Measurements from ENCODE around the gene KRTCAP3.
A peak's percentile ranks its signal among the peaks of the same experiment; 100 is the strongest.

Gene KRTCAP3, protein sequence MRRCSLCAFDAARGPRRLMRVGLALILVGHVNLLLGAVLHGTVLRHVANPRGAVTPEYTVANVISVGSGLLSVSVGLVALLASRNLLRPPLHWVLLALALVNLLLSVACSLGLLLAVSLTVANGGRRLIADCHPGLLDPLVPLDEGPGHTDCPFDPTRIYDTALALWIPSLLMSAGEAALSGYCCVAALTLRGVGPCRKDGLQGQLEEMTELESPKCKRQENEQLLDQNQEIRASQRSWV

DNA sequence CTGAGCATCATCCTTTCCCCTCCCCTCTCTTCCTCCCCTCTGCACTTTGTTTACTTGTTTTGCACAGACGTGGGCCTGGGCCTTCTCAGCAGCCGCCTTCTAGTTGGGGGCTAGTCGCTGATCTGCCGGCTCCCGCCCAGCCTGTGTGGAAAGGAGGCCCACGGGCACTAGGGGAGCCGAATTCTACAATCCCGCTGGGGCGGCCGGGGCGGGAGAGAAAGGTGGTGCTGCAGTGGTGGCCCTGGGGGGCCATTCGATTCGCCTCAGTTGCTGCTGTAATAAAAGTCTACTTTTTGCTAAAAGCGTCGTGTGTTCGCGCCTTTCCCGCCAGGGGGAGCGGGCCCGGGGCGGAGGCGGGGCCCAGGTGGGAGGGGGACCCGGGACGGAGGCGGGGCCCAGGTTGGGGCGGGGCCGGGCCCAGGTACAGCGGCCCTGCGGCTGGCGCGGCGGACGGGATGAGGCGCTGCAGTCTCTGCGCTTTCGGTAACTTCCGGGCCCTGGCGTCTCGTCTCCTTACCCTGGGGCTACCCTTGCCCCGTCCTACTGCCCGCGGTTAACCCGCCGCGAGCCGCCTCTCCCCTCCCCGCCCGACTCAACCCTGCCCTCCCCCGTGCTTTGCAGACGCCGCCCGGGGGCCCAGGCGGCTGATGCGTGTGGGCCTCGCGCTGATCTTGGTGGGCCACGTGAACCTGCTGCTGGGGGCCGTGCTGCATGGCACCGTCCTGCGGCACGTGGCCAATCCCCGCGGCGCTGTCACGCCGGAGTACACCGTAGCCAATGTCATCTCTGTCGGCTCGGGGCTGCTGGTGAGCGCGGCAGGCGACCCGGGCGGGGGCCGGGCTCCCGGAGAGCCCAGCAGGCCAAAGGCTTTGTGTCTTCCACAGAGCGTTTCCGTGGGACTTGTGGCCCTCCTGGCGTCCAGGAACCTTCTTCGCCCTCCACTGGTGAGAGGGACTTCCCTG, at the start of gene KRTCAP3:
KRTCAP3 (plus strand) TSS at position 424 of the 962 bp plus-strand sequence; CDS start at position 456, 32 bp downstream.
- H3K27me3 Mint-ChIP-seq = no peaks in the 10 kb centered on the region

GRCh38 chr2:27393225-27393624, 49.0 kb upstream of the KRTCAP3 start:
- no peak for DNase-seq
- Mint-ChIP-seq H3K4me1 (ENCODE audit: low read depth) (peaks cover 48% of the 10 kb centered on the region), H3K4me3 (no peak overlapping the region), H3K27ac (no peak overlapping the region), H3K27me3 (no peaks in the 10 kb centered on the region), H3K36me3 (ENCODE audit: low read depth) (peaks cover 75% of the 10 kb centered on the region), H3K9me3 (no peaks in the 10 kb centered on the region)

More for the DNA sequence above, at the start of gene KRTCAP3:
- H3K9me3 Mint-ChIP-seq = no peaks in the 10 kb centered on the region
- H3K27ac Mint-ChIP-seq = peak within 1 kb of the TSS; percentile 34
- peaks cover 21% of the 10 kb centered on the region for H3K4me1 Mint-ChIP-seq (ENCODE audit: low read depth)
- H3K36me3 Mint-ChIP-seq (ENCODE audit: low read depth) = peaks cover 69% of the 10 kb centered on the region
- peak; percentile 59 for DNase-seq
- no peak within 1 kb of the TSS for H3K4me3 Mint-ChIP-seq

DNA sequence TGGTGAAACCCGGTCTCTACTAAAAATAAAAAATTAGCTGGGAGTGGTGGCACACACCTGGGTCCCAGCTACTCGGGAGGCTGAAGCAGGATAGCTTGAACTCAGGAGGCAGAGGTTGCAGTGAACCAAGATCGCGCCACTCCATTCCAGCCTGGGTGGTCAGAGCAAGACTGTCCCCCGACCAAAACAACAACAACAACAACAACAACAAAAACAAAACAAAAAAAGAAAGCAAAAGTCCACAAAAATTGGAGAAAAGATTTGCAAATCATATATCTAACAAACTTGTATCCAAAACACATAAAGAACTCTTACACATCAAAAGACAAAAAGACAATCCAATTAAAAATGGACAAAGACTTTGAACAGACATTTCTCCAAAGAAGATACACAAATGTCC, 43.2 kb upstream of the KRTCAP3 start:
- no peaks in the 10 kb centered on the region for H3K9me3 Mint-ChIP-seq
- no peaks in the 10 kb centered on the region for H3K27me3 Mint-ChIP-seq
- no peak overlapping the region for H3K27ac Mint-ChIP-seq
- peaks cover 53% of the 10 kb centered on the region for H3K4me1 Mint-ChIP-seq (ENCODE audit: low read depth)
- peaks cover 72% of the 10 kb centered on the region for H3K36me3 Mint-ChIP-seq (ENCODE audit: low read depth)
- DNase-seq = no peak
- H3K4me3 Mint-ChIP-seq = no peak overlapping the region

GRCh38 chr2:27400348-27401135, 41.6 kb upstream of the KRTCAP3 start:
- Mint-ChIP-seq H3K36me3 (ENCODE audit: low read depth) (peaks cover 81% of the 10 kb centered on the region), H3K27me3 (no peaks in the 10 kb centered on the region), H3K27ac (peak overlapping the region; percentile 62), H3K4me1 (ENCODE audit: low read depth) (peaks cover 58% of the 10 kb centered on the region), H3K4me3 (no peak overlapping the region), H3K9me3 (no peaks in the 10 kb centered on the region)
- DNase-seq = no peak

- peaks cover 2% of the 10 kb centered on the region for H3K27me3 Mint-ChIP-seq
- no peak for DNase-seq
- H3K4me3 Mint-ChIP-seq = peak overlapping the region; percentile 87
- H3K9me3 Mint-ChIP-seq = no peaks in the 10 kb centered on the region
- peaks cover 56% of the 10 kb centered on the region for H3K36me3 Mint-ChIP-seq (ENCODE audit: low read depth)
- H3K4me1 Mint-ChIP-seq (ENCODE audit: low read depth) = peaks cover 45% of the 10 kb centered on the region
- peak overlapping the region; percentile 78 for H3K27ac Mint-ChIP-seq
Observed at GRCh38 chr2:27407798-27408491, 34.2 kb upstream of the KRTCAP3 start.

- Mint-ChIP-seq H3K4me1 (ENCODE audit: low read depth) (peaks cover 40% of the 10 kb centered on the region), H3K36me3 (ENCODE audit: low read depth) (peaks cover 50% of the 10 kb centered on the region), H3K9me3 (no peaks in the 10 kb centered on the region), H3K27ac (peak overlapping the region; percentile 78), H3K4me3 (peak overlapping the region; percentile 87), H3K27me3 (peaks cover 2% of the 10 kb centered on the region)
- no peak for DNase-seq
Observed at GRCh38 chr2:27408601-27409320, 33.4 kb upstream of the KRTCAP3 start.

- H3K4me3 Mint-ChIP-seq = peak within 1 kb of the TSS; percentile 87
- no peaks in the 10 kb centered on the region for H3K9me3 Mint-ChIP-seq
- DNase-seq = peak; percentile 99
- H3K27ac Mint-ChIP-seq = peak within 1 kb of the TSS; percentile 95
- H3K36me3 Mint-ChIP-seq (ENCODE audit: low read depth) = peaks cover 43% of the 10 kb centered on the region
- peaks cover 34% of the 10 kb centered on the region for H3K4me1 Mint-ChIP-seq (ENCODE audit: low read depth)
- H3K27me3 Mint-ChIP-seq = peaks cover 2% of the 10 kb centered on the region
Observed at GRCh38 chr2:27409321-27410073, 32.7 kb upstream of the KRTCAP3 start, which contains the start of gene PPM1G. Gene PPM1G (minus strand): TSS chr2:27409591. CDS start chr2:27409422, 169 bp downstream.

GRCh38 chr2:27412419-27413152, 29.6 kb upstream of the KRTCAP3 start:
- Mint-ChIP-seq H3K27me3 (peaks cover 2% of the 10 kb centered on the region), H3K27ac (no peak overlapping the region)

DNA sequence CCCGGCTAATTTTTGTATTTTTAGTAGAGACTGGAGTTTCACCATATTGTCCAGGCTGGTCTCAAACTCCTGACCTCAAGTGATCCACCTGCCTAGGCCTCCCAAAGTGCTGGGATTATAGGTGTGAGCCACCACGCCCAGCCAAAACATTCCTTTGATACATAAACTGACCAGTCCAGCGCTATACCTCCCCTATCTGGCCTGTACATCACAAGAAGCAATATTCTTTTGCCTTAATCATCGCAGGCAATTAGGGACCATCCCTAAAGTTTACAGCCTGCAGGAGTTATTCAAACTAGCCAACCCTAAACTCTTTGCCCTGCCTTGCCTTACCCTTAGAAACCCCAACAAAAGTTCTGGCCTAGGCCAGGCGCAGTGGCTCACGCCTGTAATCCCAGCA, 26.0 kb upstream of the KRTCAP3 start:
- no peaks in the 10 kb centered on the region for H3K4me1 Mint-ChIP-seq (ENCODE audit: low read depth)
- no peak for DNase-seq
- H3K27ac Mint-ChIP-seq = no peak overlapping the region
- H3K27me3 Mint-ChIP-seq = peaks cover 2% of the 10 kb centered on the region
- no peak overlapping the region for H3K4me3 Mint-ChIP-seq
- H3K9me3 Mint-ChIP-seq = no peaks in the 10 kb centered on the region
- H3K36me3 Mint-ChIP-seq (ENCODE audit: low read depth) = no peaks in the 10 kb centered on the region

More at GRCh38 chr2:27412419-27413152, 29.6 kb upstream of the KRTCAP3 start:
- H3K4me3 Mint-ChIP-seq = no peak overlapping the region
- H3K4me1 Mint-ChIP-seq (ENCODE audit: low read depth) = peaks cover 12% of the 10 kb centered on the region
- H3K9me3 Mint-ChIP-seq = no peaks in the 10 kb centered on the region
- no peak for DNase-seq
- H3K36me3 Mint-ChIP-seq (ENCODE audit: low read depth) = peaks cover 13% of the 10 kb centered on the region

DNA sequence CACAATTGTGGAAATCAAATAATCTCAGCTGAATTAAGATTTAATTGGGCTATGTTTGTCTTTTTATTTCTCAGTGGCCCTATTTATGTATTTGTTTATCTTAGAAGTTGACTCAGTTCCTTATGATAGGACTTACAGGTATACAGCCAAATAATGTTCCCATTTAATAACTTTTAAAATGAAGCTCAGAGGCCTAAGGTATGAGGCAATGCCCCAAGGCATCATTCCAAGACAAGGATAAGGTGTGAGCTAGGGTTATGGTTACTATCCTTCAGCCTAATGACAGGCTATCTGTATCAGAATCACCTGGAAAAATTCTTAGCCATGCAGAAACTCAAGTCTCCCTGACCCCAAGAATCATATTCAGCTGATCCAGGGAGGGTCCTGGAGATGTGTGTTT, 21.2 kb upstream of the KRTCAP3 start:
- no peaks in the 10 kb centered on the region for H3K9me3 Mint-ChIP-seq
- no peaks in the 10 kb centered on the region for H3K4me1 Mint-ChIP-seq (ENCODE audit: low read depth)
- H3K27me3 Mint-ChIP-seq = no peaks in the 10 kb centered on the region
- no peak overlapping the region for H3K4me3 Mint-ChIP-seq
- H3K27ac Mint-ChIP-seq = no peak overlapping the region
- H3K36me3 Mint-ChIP-seq (ENCODE audit: low read depth) = no peaks in the 10 kb centered on the region
- no peak for DNase-seq

DNA sequence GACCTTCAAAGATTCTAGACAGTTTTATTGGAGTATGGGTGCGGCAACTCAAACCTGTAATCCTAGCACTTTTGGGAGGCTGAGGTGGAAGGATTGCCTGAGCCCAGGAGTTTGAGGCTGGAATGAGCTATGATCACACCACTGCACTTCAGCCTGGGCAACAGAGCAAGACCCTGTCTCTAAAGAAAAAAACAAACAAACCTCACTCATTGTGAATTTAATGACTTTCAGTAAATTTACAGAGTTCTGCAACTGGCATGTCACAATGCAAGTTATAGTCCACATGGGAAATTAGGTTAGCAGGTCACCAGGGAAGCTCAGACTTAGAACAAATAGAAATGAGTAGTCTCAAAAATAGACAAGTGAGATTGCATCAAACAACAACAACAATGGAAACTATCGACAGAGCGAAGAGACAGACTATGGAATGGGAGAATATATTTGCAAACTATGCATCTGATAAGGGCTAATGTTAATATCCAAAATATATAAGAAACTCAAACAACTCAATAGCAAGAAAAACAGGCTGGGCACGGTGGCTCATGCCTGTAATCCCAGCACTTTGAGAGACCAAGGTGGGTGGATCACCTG, 20.4 kb upstream of the KRTCAP3 start:
- Mint-ChIP-seq H3K9me3 (no peaks in the 10 kb centered on the region), H3K27me3 (no peaks in the 10 kb centered on the region), H3K4me3 (no peak overlapping the region), H3K36me3 (ENCODE audit: low read depth) (no peaks in the 10 kb centered on the region), H3K27ac (no peak overlapping the region), H3K4me1 (ENCODE audit: low read depth) (no peaks in the 10 kb centered on the region)
- DNase-seq = no peak

GRCh38 chr2:27422958-27423357, 19.2 kb upstream of the KRTCAP3 start:
- no peak for DNase-seq
- Mint-ChIP-seq H3K9me3 (no peaks in the 10 kb centered on the region), H3K36me3 (ENCODE audit: low read depth) (no peaks in the 10 kb centered on the region), H3K27ac (no peak overlapping the region), H3K4me3 (no peak overlapping the region), H3K27me3 (no peaks in the 10 kb centered on the region), H3K4me1 (ENCODE audit: low read depth) (peaks cover 5% of the 10 kb centered on the region)

Data from activated T-cell treated with anti-CD3 and anti-CD28 coated beads, Interleukin-2, amount 50 U/mL, for 24 hours (primary cell).